Neural cell (in vitro differentiated cells): Measurements from ENCODE around the gene ODC1.

Source experiments
- EP300 ChIP-seq: fragments of 450-650 bp; conservative IDR thresholded peaks from 2 replicates; pipeline ENCODE4 v1.6.1; 2014; ENCODE audit warnings: antibody characterized with exemption, mild to moderate bottlenecking, moderate library complexity; ENCODE audit not compliant: poor library complexity, severe bottlenecking
- EZH2 ChIP-seq: fragments of 200-600, 300-800 bp; shearing (Covaris generic), sonication (generic); IDR thresholded peaks from 2 replicates; pipeline ENCODE4 v1.6.1; 2014; ENCODE audit warnings: antibody characterized with exemption, low read length, borderline replicate concordance, mild to moderate bottlenecking; ENCODE audit not compliant: insufficient read depth, poor library complexity, severe bottlenecking
- MXI1 ChIP-seq: fragments of 450-650 bp; conservative IDR thresholded peaks from 2 replicates; pipeline ENCODE4 v1.6.1; 2014; ENCODE audit warnings: antibody characterized with exemption, mild to moderate bottlenecking; ENCODE audit not compliant: poor library complexity, severe bottlenecking
- POLR2AphosphoS5 ChIP-seq: IDR thresholded peaks from 2 replicates; pipeline ENCODE4 v1.6.1; 2012
- RAD21 ChIP-seq: fragments of 450-650 bp; conservative IDR thresholded peaks from 2 replicates; pipeline ENCODE4 v1.6.1; 2014; ENCODE audit warnings: antibody characterized with exemption, mild to moderate bottlenecking, moderate library complexity
- SMC3 ChIP-seq: fragments of 450-650 bp; conservative IDR thresholded peaks from 2 replicates; pipeline ENCODE4 v1.6.1; 2014; ENCODE audit warnings: antibody characterized with exemption, mild to moderate bottlenecking, moderate library complexity; ENCODE audit not compliant: poor library complexity
- TAF1 ChIP-seq: IDR thresholded peaks from 2 replicates; pipeline ENCODE4 v1.6.1; 2012; ENCODE audit warnings: low read depth
- TF ChIP-seq, protein P1 (sequence below): IDR thresholded peaks from 2 replicates; pipeline ENCODE4 v1.6.1; 2012; ENCODE audit warnings: borderline replicate concordance
- TF ChIP-seq, protein P2 (sequence below): fragments of 450-650 bp; IDR thresholded peaks from 2 replicates; pipeline ENCODE4 v1.5.1; 2014; ENCODE audit warnings: antibody characterized with exemption, mild to moderate bottlenecking, moderate library complexity; ENCODE audit not compliant: poor library complexity, severe bottlenecking

DNA sequence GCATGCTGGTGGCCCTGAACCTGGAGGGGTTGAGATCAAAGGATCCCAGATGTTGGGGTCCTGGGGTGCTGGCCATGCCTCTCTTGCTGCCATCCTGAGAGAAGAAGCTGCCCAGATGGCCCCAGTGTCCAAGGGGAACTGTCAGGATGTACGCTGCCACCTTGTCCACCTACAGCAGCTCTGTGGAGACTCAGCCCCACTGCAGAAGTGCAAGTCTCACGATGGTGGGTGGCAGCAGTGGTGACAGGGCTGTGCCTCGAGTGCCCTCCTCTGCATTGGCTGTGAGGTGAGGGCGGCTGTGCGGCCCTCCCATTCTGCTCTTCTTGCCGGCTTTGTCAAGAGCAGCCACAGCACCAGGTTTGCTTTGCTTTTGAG is 24.7 kb downstream of the ODC1 start:
- TF ChIP-seq, protein P1, sequence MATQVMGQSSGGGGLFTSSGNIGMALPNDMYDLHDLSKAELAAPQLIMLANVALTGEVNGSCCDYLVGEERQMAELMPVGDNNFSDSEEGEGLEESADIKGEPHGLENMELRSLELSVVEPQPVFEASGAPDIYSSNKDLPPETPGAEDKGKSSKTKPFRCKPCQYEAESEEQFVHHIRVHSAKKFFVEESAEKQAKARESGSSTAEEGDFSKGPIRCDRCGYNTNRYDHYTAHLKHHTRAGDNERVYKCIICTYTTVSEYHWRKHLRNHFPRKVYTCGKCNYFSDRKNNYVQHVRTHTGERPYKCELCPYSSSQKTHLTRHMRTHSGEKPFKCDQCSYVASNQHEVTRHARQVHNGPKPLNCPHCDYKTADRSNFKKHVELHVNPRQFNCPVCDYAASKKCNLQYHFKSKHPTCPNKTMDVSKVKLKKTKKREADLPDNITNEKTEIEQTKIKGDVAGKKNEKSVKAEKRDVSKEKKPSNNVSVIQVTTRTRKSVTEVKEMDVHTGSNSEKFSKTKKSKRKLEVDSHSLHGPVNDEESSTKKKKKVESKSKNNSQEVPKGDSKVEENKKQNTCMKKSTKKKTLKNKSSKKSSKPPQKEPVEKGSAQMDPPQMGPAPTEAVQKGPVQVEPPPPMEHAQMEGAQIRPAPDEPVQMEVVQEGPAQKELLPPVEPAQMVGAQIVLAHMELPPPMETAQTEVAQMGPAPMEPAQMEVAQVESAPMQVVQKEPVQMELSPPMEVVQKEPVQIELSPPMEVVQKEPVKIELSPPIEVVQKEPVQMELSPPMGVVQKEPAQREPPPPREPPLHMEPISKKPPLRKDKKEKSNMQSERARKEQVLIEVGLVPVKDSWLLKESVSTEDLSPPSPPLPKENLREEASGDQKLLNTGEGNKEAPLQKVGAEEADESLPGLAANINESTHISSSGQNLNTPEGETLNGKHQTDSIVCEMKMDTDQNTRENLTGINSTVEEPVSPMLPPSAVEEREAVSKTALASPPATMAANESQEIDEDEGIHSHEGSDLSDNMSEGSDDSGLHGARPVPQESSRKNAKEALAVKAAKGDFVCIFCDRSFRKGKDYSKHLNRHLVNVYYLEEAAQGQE = no peak
- TF ChIP-seq, protein P2, sequence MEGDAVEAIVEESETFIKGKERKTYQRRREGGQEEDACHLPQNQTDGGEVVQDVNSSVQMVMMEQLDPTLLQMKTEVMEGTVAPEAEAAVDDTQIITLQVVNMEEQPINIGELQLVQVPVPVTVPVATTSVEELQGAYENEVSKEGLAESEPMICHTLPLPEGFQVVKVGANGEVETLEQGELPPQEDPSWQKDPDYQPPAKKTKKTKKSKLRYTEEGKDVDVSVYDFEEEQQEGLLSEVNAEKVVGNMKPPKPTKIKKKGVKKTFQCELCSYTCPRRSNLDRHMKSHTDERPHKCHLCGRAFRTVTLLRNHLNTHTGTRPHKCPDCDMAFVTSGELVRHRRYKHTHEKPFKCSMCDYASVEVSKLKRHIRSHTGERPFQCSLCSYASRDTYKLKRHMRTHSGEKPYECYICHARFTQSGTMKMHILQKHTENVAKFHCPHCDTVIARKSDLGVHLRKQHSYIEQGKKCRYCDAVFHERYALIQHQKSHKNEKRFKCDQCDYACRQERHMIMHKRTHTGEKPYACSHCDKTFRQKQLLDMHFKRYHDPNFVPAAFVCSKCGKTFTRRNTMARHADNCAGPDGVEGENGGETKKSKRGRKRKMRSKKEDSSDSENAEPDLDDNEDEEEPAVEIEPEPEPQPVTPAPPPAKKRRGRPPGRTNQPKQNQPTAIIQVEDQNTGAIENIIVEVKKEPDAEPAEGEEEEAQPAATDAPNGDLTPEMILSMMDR = no peak
- TF ChIP-seq POLR2AphosphoS5 (no peak), RAD21 (no peak), EZH2 (no peak), SMC3 (no peak), TAF1 (no peak), EP300 (no peak), MXI1 (no peak)
